Keratinocyte (primary cell): ENCODE data around the gene SLC26A9. TPM values are rescaled to one million over a fixed set of nuclear protein-coding genes. Genes with fewer than 3 reads are reported as not detected.

Experiments used
- DNase-seq: peaks from one replicate; pipeline ENCODE4 v3.0.0-alpha.2; 2011; ENCODE audit warnings: low read depth, missing footprints, low spot score
- FAIRE-seq: peaks from 2 replicates; lab custom pipeline; 2011; peaks lifted over from hg19 to GRCh38; lab: Jason Lieb, UNC
- H2AFZ ChIP-seq: 2 replicates; pipeline ENCODE4 v1.6.0; 2012; ENCODE audit warnings: low read length, control low read depth, inconsistent platforms; ENCODE audit not compliant: control insufficient read depth
- H3K27ac ChIP-seq: 2 replicates; pipeline ENCODE4 v1.5.1; 2011; ENCODE audit warnings: low read length; ENCODE audit not compliant: control insufficient read depth, insufficient read depth
- H3K27me3 ChIP-seq: 3 replicates; pipeline ENCODE4 v1.6.0; 2011; ENCODE audit warnings: low read length; ENCODE audit not compliant: control insufficient read depth, insufficient read depth; ENCODE audit errors: extremely low read depth
- H3K36me3 ChIP-seq, 2 experiments: 2 replicates in 1 of 2; 3 replicates in 1 of 2; pipeline ENCODE4 v1.5.1; 2011; ENCODE audit warnings: low read length in 2 of 2, mild to moderate bottlenecking in 1 of 2; ENCODE audit not compliant: control insufficient read depth in 2 of 2, insufficient read depth in 2 of 2; ENCODE audit errors: extremely low read depth in 1 of 2
- H3K4me1 ChIP-seq: 3 replicates; pipeline ENCODE4 v1.5.1; 2011; ENCODE audit warnings: low read length; ENCODE audit not compliant: control insufficient read depth, insufficient read depth; ENCODE audit errors: extremely low read depth
- H3K4me2 ChIP-seq: 3 replicates; pipeline ENCODE4 v1.6.0; 2011; ENCODE audit warnings: low read depth, low read length; ENCODE audit not compliant: control insufficient read depth, insufficient read depth; ENCODE audit errors: extremely low read depth
- H3K4me3 ChIP-seq, 3 experiments: fragments of 200-600 bp in 1 of 3; sonication (generic) in 1 of 3; 2 replicates in 2 of 3; 3 replicates in 1 of 3; pipeline ENCODE4 v1.5.1; 2011 to 2016; ENCODE audit warnings: low read length in 3 of 3, mild to moderate bottlenecking in 3 of 3, control low read depth in 2 of 3, inconsistent platforms in 1 of 3, low read depth in 1 of 3, mixed read lengths in 1 of 3, mixed run types in 1 of 3, moderate library complexity in 1 of 3; ENCODE audit not compliant: control insufficient read depth in 2 of 3, insufficient read depth in 2 of 3; ENCODE audit errors: extremely low read depth in 1 of 3
- H3K79me2 ChIP-seq: 2 replicates; pipeline ENCODE4 v1.6.0; 2012; ENCODE audit warnings: low read length; ENCODE audit not compliant: control insufficient read depth, insufficient read depth
- H3K9ac ChIP-seq: 3 replicates; pipeline ENCODE4 v1.6.0; 2011; ENCODE audit warnings: low read length; ENCODE audit not compliant: control insufficient read depth, insufficient read depth; ENCODE audit errors: extremely low read depth
- H3K9me1 ChIP-seq: 3 replicates; pipeline ENCODE4 v1.6.0; 2011; ENCODE audit warnings: low read length; ENCODE audit not compliant: control insufficient read depth, insufficient read depth; ENCODE audit errors: extremely low read depth
- H3K9me3 ChIP-seq: 2 replicates; pipeline ENCODE4 v1.5.1; 2012; ENCODE audit warnings: low read depth, low read length; ENCODE audit not compliant: control insufficient read depth
- H4K20me1 ChIP-seq: 3 replicates; pipeline ENCODE4 v1.6.0; 2011; ENCODE audit warnings: low read length; ENCODE audit not compliant: control insufficient read depth, insufficient read depth; ENCODE audit errors: extremely low read depth
- CTCF ChIP-seq, 3 experiments: IDR thresholded peaks in 1 of 3; conservative IDR thresholded peaks in 1 of 3; optimal IDR thresholded peaks in 1 of 3; 2 replicates in 2 of 3; 3 replicates in 1 of 3; pipeline versions ENCODE3 to v1.5.1; 2011; ENCODE audit warnings: low read length in 3 of 3, mild to moderate bottlenecking in 3 of 3, moderate library complexity in 2 of 3, control low read depth in 1 of 3, inconsistent platforms in 1 of 3; ENCODE audit not compliant: insufficient read depth in 2 of 3; ENCODE audit errors: extremely low read depth in 1 of 3
- EZH2 ChIP-seq: IDR thresholded peaks from one replicate; pipeline ENCODE4 v1.6.1; 2012; ENCODE audit warnings: inconsistent platforms, mild to moderate bottlenecking, low read length, moderate library complexity
- dilution Hi-C: fragments of 300-500 bp; cut with MboI; formaldehyde crosslinking; loops from one replicate; pipeline ENCODE4 v1.7.0; 2020; ENCODE audit warnings: low sequenced_read_pairs; ENCODE audit not compliant: extremely low pct_ligation_motif_present
- polyA plus RNA-seq, 5 experiments: library from polyadenylated mRNA; depleted of rRNA in 3 of 5; stranded (reverse) in 3 of 5; stranded (forward) in 1 of 5; unstranded in 1 of 5; fragments of >200 nt; gene quantifications; 1 replicate in 1 of 5; 2 replicates in 3 of 5; 3 replicates in 1 of 5; pipeline versions ENCODE4 v1.2.1 to v1.2.3, GENCODE V29; 2011 to 2012; ENCODE audit warnings: missing spikeins in 2 of 5, low read depth in 1 of 5, low replicate concordance in 1 of 5

SLC26A9 gene
- polyA plus RNA-seq, 1 donor (not counting 4 experiments of a cell fraction or from before 2014, with no cell fraction given), result 0.03 TPM

- no peaks in the 10 kb centered on the region for H3K79me2 ChIP-seq
- H3K9me1 ChIP-seq, result no peaks in the 10 kb centered on the region
- DNase-seq (no peak), FAIRE-seq (no peak)
- H3K4me2 ChIP-seq, result no peak overlapping the region
- dilution Hi-C loops, result no loop called here
- H2AFZ ChIP-seq, result no peak overlapping the region
- no peaks in the 10 kb centered on the region for H4K20me1 ChIP-seq
- H3K9ac ChIP-seq, result no peak overlapping the region
- H3K27me3 ChIP-seq, result peaks cover 60% of the 10 kb centered on the region
- H3K27ac ChIP-seq, result no peak overlapping the region
- H3K36me3 ChIP-seq, result no peaks in the 10 kb centered on the region
- no peaks in the 10 kb centered on the region for H3K9me3 ChIP-seq
- H3K4me3 ChIP-seq, result no peak overlapping the region
- TF ChIP-seq EZH2, result no peak
- no peak for TF ChIP-seq CTCF (optimal IDR thresholded peaks at IDR 0.05 in 1 of 3, IDR thresholded peaks at IDR 0.05 in 1 of 3, conservative IDR thresholded peaks at IDR 0.05 in 1 of 3; ENCODE audit: extremely low read depth in 1 of 3, insufficient read depth in 2 of 3, low read length in 3 of 3)
- peaks cover 17% of the 10 kb centered on the region for H3K4me1 ChIP-seq
These were observed 18.1 kb upstream of the SLC26A9 start for GRCh38 chr1:205961405-205961804.

DNA sequence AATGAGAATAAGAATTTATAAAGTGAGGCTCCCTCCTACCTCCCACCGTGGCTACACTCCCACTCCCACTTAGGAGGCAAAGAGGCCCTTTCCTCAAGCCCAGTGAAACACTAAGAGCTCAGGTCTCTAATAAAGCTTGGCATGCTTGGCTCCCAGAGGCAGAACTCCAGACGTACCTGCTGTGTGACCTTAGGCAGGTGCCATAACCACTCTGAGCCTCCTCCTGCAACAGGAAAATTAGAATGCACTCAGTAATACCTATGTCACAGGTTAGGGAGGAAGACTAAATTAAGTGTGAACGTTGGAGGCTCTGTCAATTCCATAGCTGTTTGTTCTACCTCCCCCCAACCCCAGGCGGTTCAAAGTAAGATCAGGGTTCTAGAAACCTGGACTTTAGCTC is 16.5 kb upstream of the SLC26A9 start:
- H3K79me2 ChIP-seq, result no peaks in the 10 kb centered on the region
- no peaks in the 10 kb centered on the region for H3K36me3 ChIP-seq
- peaks cover 72% of the 10 kb centered on the region for H3K27me3 ChIP-seq
- no peak overlapping the region for H3K4me2 ChIP-seq
- no peaks in the 10 kb centered on the region for H4K20me1 ChIP-seq
- H3K9me1 ChIP-seq, result no peaks in the 10 kb centered on the region
- DNase-seq, result no peak
- dilution Hi-C loops, result no loop called here
- H3K4me1 ChIP-seq, result peaks cover 17% of the 10 kb centered on the region
- H3K9ac ChIP-seq, result no peak overlapping the region
- no peaks in the 10 kb centered on the region for H3K9me3 ChIP-seq
- no peak for TF ChIP-seq EZH2
- no peak for TF ChIP-seq CTCF (optimal IDR thresholded peaks at IDR 0.05 in 1 of 3, IDR thresholded peaks at IDR 0.05 in 1 of 3, conservative IDR thresholded peaks at IDR 0.05 in 1 of 3; ENCODE audit: extremely low read depth in 1 of 3, insufficient read depth in 2 of 3, low read length in 3 of 3)
- FAIRE-seq, result no peak
- H2AFZ ChIP-seq, result no peak overlapping the region
- H3K4me3 ChIP-seq, result no peak overlapping the region
- no peak overlapping the region for H3K27ac ChIP-seq
